ENCODE results near the gene TMEM54.
A peak's percentile ranks its signal among the peaks of the same experiment; 100 is the strongest.

The TMEM54 gene

DNA sequence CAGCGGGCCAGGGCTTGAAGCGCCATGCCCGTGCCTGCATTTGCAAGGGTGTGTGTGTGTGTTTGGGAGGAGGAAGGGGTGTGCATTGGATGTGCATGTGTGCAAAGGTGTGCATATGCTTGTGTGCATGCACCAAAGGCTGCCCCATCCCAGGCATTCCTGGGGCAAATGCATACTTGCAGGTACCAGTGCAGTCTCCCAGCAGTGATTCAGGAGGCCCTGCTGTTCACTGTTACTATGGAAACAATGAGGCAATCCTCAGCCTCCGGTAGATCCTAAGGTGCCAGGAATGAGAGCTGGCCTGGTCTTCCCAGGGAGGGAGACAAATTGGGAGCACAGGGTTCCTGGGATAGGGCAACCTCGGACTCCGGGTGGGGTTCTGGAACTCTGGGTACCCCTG lies 23.0 kb downstream of the TMEM54 start:
- DNase-seq: no peak

DNA sequence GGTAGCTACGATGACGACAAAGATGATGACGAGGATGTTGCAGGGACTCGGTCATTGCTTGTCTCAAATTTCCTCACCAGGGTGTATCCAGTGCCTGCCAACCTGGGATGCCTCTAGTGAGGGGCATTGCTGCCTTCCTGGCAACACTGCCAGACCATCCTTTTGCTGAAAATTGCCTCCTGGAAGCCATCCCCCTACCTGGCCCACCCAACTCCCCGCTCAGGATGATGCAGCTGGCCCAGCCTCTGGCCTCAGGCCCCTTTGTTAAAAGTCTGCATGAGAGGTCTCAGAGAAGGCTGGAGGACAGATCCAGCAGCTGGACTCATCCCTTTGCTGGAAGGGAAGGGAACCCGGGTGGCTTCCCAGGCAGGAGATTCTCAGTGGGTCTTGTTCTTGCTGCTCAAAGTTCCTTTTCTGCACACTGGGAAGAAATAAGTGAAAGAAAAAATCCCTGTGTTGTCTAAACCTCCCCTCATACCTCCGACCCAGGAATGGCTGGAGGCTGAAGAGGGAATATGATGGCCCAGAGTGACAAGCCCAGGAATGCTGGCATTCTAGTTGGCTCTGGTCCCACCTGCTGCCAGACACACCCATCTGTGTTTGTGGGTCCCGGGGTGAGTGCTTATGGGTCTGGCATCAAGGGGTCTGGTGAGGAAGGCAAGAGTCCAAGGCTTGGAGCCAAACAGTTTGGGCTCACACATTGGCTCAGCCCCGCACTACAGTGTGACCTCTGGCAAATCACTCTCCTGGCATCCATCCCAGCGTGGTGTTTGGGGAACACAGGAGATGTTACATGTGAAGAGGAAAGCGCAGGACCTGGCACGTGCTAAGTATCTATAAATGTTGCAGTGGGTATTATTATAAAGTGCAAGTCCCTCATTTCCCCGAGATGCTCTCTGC lies 23.7 kb downstream of the TMEM54 start:
- DNase-seq: no peak

DNA sequence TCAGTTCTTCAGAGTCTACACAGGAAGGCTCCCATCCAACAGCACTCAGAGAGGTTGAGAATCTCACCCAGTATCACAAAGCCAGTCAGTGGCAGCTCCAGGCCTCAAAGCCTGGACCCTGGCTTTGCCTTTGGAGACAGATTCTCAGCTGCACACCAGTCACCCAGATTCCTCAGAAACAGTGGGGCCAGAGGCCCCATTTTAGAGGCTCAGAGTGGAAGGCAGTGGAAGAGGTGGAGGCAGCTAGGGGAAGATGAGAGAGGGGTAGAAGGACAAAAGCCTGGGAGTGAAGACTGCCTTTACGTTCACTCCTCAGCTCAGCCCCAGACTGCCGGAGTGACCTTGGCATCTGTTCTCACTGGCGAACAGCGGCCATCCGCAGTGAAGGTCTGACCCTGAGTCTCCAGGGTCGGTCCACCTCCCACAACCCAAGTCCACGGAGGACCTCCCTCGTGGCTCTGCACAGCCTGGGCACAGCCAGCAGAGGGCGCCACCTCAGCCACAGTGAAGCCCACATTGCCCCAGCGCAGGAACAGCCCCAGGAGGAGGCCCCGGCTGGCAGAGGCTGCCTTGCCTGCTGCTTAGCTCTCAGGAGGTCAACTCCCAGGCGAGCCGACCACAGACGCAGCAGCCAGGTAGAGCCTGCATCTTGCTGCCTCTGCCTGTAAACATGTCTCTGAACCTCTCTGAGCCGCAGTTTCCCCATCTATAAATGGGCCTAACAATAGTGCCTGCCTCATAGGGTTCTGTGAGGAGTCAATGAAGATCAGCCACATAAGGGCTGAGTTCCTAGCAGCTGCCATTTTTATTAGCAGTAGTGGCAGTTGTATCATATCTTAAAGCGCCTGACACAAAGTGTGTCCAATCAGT lies 24.6 kb downstream of the TMEM54 start:
- DNase-seq: peak; percentile 36

DNA sequence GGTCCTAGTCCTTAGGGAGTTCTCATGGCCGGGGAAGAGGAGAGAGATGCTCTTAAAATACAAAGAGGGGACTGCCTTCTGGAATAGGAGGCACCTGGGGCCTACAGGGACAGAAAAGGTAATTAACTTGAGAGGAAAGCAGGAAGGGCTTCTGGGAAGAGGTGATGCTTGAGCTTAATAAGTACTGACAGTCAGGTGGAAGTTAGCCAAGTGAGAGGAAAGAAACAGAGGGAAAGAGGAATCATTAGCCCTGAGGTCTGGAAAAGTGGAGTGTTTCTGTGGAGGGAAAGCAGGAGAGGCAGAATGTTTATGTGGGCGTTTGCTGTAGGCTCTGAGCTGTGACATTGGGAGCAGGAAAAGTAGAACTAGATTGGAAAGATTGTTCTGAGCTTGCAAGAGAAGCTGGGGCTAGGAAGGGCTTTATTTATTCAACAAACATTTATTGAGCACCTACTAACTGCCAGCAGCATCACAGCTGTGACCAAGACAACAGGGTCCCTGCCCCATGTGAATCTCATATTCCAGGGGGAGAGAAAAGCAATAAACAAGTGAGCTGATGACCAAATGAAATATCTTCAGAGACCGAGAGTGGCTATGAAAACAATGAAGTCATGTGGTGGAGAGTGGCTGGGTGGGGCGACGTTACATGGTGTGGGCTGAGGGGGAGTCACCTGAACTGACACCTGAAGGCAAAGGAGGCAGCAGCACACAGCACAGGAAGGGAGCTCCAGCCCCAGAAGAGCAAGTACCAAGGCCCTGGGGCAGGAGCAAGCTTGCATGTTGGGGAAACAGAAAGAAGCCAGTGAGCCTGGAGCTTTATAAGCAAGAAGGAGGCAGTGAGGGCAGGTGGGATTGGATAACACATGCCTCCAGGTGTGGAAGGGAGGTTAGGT lies 26.1 kb downstream of the TMEM54 start:
- no peak for DNase-seq

DNA sequence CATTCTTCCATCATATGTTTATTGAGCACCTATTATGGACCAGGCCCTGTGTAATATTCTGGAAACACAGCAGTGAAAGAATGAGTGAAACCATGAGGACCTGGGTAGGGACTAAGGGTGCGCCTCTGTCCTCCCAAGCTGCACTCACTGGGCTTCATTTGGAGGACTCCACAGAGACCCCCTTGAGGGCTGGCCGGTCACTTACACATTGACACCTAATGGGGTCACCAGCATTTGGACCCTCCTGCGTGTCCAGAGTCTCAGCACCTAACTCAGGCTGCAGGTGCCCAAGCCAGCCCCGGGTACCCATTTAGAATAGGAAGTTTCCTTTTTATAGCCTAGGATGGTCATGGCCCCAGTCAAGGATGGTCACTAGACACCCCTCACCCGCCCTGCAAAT lies 27.7 kb downstream of the TMEM54 start:
- no peak for DNase-seq

DNA sequence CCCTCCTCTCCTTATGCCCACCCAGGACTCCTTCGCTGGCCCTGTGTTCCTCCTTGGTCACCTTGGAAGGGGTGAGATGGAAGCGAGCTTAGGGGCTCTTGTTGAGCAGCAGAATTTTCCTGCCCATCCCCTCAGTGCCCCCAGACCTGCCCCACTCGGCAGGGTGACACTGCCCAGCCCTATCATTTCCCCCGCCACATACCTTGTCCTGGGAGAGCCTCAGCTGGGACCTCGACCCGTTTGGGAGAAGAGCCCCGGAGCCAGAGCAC lies 29.1 kb downstream of the TMEM54 start:
- no peak for DNase-seq

DNA sequence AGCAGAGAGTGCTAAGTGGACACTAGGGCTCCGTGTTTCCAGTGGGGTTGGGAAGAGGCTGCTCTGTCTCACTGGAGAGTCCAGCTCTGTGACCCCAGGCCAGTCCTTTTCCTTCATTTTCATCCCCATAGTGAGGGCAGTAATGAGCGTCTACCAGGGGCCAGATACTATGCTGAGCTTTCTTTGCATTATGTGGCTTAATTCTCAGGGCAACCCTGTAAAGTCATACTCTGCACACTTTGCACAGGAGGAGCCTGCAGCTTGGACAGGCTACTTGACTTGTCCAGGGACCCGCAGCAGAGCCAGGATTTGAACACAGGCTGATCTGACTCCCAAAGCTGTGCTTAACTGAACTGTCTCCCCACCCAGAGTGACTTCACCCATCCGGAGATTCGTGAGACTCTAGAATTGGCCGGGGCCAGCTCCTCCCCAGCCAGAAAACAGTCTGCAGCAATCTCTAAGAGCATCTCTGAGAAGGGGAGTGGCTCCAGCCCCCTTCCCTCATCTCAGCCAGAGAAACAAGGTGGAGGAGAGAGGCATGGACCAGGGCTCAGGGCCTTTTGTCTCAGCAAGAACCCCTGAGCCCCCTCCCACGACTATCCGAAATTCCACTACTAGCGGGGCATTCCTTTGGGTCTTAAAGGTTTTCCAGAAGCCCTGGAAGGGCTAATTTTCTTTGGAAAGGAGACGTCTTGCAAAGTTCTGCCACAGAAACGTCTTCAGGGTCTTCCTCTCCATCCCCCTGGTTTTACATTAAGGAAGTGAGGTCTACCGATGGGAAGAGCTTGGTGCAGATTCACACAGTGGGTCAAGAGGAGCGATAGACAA lies 29.6 kb downstream of the TMEM54 start:
- DNase-seq: peak; percentile 40

DNA sequence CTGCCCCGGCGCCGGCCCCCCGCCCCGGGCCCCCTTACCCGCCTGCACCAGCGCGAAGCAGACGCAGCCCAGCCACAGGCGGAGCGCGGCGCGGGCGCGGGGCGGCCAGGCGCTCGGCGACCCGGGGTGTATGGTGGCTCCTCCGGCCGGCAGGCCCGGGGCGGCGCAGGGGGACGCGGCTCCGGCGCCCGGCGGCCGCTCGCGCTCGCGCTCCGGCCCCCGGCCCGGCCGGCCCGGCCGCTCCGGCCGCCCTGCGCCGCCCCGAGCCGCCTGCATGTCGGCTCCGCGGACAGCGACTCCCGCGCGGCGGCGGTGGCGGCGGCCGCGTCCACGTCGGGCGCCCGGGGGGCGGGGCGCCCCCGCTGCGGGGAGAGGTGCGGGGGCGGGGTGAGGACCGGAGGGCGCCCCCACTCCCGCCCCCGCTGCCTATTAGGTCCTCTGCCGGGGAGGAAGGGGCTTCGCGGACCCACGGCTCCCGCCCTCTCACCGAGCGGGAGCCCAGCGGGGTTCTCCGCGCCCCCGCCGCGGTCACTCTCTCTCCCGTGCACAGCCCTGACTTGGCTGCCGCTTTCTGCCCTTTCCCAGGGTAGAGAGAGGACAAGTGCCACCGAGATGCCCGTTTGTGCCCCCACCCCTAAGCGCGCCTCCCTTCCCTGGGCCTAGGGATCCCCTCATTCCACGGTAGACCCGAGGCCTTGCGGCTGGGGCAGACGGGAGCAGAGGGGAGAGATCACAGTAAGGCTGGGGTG lies 30.4 kb downstream of the TMEM54 start, which contains the start of gene FNDC5:
Gene FNDC5 (minus strand): TSS at position 298 of the 749 bp plus-strand sequence.
- peak; percentile 50 for DNase-seq

DNA sequence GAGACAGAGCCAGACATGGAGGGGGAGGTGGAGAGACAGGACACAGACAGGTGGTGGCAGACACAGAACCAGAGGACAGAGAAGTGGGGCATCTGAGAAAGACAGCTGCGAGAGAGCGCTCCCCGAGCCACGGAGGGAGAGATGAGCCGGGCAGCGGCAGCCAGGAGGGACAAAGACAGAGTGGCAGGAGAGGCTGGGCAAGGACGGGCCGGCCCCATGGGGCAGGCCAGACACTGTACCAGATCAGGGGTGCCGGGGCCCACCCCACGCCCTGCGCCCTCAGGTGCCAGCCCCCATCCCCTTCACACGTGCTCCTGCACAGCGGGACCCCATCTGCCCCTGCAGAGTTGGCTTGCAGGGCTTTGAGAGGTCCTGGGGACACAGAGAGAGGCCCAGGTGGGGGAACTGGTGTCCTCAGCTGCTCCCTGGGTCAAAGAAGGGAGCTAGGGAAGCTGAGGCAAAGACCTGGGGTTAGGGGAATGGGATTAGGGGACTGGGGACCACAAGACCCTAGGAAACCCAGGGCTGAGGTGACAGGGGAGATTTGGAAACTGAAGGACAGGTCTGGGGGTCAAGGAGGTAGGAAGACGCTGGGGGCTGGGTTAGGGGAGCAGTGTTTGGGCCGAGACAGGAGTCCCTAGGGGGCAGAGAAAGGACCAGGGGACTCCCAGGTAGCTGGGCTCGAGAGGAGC lies 31.1 kb downstream of the TMEM54 start:
- no peak for DNase-seq

DNA sequence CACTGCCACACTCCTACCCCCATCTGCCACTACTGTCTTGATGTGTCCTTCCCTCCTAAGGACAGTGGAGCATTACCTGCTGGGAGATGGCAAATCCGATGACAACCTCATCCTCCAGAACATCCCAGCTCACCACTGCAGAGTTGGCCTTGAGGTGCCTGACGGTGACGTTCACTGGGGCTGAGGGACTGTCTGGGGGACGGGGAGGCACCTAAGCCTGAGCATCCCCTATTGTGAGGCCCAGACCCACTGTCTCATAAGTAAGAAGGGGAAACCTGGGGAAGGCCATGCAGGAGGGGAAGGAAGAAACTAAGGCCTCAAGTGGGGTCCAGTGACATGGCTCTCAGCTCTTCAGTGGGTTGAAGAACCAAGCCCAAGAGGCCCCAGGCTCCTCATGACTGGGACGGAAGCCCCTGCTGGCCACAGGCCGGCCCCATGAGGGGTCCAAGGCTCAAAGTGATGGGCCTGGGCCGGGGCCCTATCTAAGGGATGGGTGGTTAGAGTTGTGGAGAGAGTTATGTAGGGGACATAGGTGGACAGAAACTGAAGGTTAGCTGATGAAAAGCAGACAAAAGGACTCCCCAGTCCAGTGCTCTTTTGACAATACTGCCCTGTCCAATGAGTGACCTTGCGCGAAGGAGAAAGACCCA lies 32.3 kb downstream of the TMEM54 start:
- DNase-seq: no peak

DNA sequence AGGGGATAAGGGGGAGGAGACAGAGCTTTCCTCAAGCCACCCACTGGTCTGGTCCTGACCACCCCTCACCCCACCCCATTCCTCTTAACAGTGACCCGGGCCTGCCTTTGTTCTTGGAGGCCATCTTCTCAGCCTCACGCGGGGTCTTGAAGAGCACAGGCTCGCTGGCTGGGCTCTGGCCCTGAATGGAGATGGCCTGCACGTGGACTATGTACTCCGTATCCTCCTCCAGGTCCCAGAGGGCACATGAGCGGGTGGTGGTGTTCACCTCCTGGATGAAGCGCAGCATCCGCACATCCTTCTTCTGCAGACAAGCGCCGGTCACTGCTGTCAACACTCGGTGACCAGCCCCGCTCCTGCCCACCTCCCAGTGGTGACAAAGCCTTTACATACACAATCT lies 33.1 kb downstream of the TMEM54 start:
- DNase-seq: no peak

DNA sequence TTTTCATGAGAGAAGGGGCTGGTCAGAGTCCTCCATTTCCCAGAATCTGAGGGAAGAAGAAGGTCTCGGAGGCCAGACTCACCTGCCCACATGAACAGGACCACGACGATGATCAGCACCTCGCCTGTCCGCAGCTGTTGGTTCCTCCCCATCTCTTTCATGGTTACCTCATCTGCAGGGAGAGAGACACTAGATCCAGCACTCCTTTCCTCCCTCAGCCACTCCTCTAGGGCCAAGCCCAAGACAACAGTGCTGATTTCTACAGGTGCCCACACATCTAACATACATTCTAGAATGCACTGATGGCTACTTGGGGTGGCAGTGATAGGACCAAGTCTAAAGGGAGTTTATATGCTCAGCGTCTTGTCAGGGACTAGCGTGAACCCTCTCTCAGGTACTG lies 33.5 kb downstream of the TMEM54 start:
- DNase-seq: no peak

DNA sequence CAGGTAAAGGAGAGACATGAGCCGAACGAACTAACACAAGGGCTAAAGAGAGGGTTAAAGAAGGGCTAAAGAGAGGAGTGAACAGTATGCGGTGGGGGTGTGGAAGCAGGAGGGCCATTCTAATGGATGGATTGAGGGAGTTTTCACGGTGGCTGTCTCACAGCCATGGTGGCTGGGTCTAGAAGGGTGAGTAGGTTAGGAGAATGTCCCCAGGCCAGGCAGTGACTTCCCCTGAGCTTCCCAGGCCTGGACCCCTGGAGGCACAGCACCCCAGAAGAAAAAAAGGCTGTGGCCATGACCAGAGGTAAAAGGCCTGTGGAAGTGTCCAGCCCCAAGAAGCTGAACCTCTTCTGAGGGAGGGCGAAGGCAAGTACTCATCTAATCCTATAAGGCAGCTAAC lies 34.0 kb downstream of the TMEM54 start:
- DNase-seq: no peak

DNA sequence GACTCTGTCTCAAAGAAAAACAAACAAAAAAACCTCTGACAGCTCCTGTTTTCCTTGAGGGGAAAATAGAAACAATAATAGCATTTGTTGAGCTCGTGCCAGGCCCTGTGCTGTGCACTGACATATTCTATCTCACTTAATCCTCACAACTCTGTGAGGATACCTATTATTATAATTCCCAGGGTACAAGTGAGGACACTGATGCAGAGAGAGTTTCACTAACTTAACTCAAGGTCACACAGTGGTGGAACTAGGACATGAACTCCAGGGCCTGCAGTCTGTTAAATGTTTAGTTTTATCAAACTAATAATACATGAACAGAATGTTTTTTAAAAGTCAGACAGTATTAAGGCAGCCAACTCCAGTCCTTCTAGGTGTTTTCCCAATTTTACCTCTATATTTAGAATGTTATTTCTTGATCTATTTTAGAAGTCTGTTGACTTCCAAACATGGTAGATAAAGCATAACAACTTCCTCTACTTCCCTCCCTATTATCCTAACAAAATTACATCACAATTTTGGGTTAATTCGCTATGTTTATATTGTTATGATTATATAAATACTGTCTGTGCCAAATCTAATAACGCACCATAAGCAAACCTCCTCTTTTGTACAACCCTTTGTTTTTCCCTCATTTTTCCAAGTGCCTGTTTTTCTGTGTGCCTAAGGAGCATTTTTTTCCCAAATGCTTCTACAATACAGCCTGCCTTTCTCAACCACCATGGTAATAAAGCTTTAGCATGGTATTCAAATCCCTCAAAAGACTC lies 35.4 kb downstream of the TMEM54 start:
- DNase-seq: no peak

DNA sequence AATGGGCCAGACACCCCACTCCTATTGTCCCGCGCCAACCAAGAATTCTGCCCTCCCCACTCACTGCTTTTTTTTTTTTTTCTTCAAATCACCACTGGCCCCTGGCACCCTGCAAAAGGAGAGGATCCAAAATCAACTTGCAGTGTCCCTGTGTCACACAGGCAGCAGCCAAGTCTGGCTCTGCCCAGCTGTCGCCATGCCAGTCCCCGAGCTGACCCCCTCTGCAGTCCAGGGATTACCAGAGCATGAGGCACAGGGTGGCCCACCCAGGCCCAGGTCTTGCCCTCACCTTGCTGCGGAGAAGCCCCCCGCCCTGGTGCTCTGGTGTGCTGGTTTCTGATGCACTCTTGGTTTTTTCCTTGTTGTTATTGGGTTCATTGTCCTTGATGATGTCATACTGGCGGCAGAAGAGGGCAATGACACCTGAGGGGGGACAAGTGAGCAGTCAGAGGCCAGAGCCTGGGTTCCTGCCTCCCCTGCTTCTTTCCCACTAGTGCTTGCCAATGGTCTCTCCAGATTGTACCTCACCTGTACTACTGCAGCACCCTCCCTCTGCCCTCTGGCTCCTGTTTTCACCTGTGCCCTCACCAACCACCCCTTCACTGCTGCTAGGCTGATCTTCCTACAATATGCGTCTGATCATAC lies 36.7 kb downstream of the TMEM54 start:
- no peak for DNase-seq

DNA sequence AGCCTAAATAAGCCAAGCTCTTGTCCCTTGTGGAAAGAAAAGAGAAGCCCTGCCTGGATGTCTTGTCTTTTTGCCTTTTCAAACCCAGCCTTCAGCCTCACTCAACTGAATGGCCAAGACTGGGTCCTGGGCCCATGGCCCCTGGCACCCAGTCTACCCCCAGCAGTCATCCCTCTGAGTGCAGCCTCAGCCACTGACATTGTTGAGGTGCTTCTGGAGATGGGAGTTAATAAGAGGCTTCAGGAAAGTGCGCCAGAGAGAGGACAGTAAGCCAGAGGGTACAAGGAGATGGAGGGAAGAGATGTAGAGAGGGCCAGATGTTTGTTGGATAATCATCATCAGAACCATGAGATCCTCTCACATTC lies 37.3 kb downstream of the TMEM54 start:
- no peak for DNase-seq

DNA sequence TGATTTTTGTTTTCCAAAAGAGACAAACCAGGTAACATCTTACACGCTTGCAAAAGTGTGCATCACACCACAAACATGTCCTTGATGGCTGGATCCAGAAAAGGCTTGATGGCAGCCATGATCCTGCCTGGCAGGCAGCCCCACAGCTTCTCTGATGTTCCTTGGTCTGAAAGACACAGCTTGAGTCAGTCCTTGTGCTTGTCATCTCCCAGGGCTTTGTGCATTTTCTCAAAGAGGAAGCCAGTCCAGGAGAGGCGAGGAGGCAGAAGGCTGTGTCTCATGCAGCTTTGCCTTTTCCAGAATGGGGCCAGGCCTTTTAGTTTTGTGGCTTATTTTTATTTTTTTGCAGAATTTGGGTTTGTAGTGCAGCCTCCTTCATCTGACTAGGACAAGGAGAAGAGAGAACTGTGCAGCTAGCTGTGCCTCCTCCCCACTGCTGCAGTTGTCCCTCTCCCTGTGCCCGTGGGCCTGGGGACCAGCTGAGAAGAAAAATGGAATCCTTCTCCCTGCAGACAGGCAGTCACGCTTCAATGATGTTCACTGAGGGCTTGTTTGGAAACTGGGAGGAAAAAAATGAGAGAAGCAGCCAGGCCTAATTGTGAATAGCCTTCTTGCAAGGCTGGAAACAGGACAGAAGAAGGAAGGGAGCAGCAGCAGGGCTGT lies 37.8 kb downstream of the TMEM54 start:
- no peak for DNase-seq

Measured in fibroblast of skin of back (primary cell).